Calu3 (cell line): ENCODE results near the gene FBXL19. TPM values are rescaled to one million over a fixed set of nuclear protein-coding genes. Genes with fewer than 3 reads are reported as not detected.

Experiments
- BruUV-seq: library from RNA; stranded (reverse); fragments of 400-500 nt; replicated peaks from 2 replicates; lab custom pipeline; 2021; lab: Mats Ljungman, UMichigan
- CTCF ChIA-PET: fragments of 300-600 bp; sonication (Branson Sonifier 250); formaldehyde crosslinking; loops from one replicate; lab custom pipeline; 2022; ENCODE audit warnings: antibody characterized with exemption; lab: Charles Lee
- DNase-seq: peaks from one replicate; pipeline ENCODE4 v3.0.0; 2022
- H3K27ac Mint-ChIP-seq: one replicate; pipeline ENCODE4 v1.8.0; 2022; ENCODE audit warnings: mixed read lengths; ENCODE audit not compliant: unreplicated experiment
- H3K27me3 Mint-ChIP-seq: one replicate; pipeline ENCODE4 v1.8.0; 2022; ENCODE audit warnings: mixed read lengths; ENCODE audit not compliant: unreplicated experiment
- H3K36me3 Mint-ChIP-seq: one replicate; pipeline ENCODE4 v1.8.0; 2022; ENCODE audit warnings: mild to moderate bottlenecking, moderate library complexity, mixed read lengths; ENCODE audit not compliant: insufficient read depth, unreplicated experiment
- H3K4me1 Mint-ChIP-seq: one replicate; pipeline ENCODE4 v1.8.0; 2022; ENCODE audit warnings: mild to moderate bottlenecking, low read depth, mixed read lengths; ENCODE audit not compliant: unreplicated experiment
- H3K4me3 Mint-ChIP-seq: one replicate; pipeline ENCODE4 v1.8.0; 2022; ENCODE audit warnings: mild to moderate bottlenecking, low read depth, moderate library complexity, mixed read lengths; ENCODE audit not compliant: unreplicated experiment
- H3K9me3 Mint-ChIP-seq: one replicate; pipeline ENCODE4 v1.8.0; 2022; ENCODE audit warnings: low read depth, mixed read lengths; ENCODE audit not compliant: unreplicated experiment
- intact Hi-C: fragments of 100-400 bp; cut with micrococcal nuclease; formaldehyde crosslinking; loops from one replicate; pipeline ENCODE4 v1.10.0; 2022; ENCODE audit not compliant: unreplicated experiment
- total RNA-seq: library from RNA; stranded (reverse); gene quantifications from 2 replicates; pipeline ENCODE4 v1.2.3, GENCODE V29; 2022
- TF ChIP-seq, protein P1 (sequence below): fragments of 200-600 bp; IDR thresholded peaks from one replicate; pipeline ENCODE4 v1.8.0; 2022; ENCODE audit warnings: antibody characterized with exemption; ENCODE audit not compliant: unreplicated experiment

FBXL19 gene
- total RNA-seq, 1 experiment from 2014 or later: 43.2 TPM

GRCh38 chr16:30992276-30992780 lies 69.0 kb downstream of the FBXL19 start:
- Mint-ChIP-seq H3K4me3 (no peak overlapping the region), H3K9me3 (no peaks in the 10 kb centered on the region), H3K4me1 (peaks cover 9% of the 10 kb centered on the region), H3K36me3 (peaks cover 20% of the 10 kb centered on the region), H3K27ac (no peak overlapping the region), H3K27me3 (no peaks in the 10 kb centered on the region)
- no peak for DNase-seq
- BruUV-seq: no TSS peak
- TF ChIP-seq, protein P1, sequence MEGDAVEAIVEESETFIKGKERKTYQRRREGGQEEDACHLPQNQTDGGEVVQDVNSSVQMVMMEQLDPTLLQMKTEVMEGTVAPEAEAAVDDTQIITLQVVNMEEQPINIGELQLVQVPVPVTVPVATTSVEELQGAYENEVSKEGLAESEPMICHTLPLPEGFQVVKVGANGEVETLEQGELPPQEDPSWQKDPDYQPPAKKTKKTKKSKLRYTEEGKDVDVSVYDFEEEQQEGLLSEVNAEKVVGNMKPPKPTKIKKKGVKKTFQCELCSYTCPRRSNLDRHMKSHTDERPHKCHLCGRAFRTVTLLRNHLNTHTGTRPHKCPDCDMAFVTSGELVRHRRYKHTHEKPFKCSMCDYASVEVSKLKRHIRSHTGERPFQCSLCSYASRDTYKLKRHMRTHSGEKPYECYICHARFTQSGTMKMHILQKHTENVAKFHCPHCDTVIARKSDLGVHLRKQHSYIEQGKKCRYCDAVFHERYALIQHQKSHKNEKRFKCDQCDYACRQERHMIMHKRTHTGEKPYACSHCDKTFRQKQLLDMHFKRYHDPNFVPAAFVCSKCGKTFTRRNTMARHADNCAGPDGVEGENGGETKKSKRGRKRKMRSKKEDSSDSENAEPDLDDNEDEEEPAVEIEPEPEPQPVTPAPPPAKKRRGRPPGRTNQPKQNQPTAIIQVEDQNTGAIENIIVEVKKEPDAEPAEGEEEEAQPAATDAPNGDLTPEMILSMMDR: no peak
- CTCF ChIA-PET: no interaction called here
- intact Hi-C loops: no loop called here

DNA sequence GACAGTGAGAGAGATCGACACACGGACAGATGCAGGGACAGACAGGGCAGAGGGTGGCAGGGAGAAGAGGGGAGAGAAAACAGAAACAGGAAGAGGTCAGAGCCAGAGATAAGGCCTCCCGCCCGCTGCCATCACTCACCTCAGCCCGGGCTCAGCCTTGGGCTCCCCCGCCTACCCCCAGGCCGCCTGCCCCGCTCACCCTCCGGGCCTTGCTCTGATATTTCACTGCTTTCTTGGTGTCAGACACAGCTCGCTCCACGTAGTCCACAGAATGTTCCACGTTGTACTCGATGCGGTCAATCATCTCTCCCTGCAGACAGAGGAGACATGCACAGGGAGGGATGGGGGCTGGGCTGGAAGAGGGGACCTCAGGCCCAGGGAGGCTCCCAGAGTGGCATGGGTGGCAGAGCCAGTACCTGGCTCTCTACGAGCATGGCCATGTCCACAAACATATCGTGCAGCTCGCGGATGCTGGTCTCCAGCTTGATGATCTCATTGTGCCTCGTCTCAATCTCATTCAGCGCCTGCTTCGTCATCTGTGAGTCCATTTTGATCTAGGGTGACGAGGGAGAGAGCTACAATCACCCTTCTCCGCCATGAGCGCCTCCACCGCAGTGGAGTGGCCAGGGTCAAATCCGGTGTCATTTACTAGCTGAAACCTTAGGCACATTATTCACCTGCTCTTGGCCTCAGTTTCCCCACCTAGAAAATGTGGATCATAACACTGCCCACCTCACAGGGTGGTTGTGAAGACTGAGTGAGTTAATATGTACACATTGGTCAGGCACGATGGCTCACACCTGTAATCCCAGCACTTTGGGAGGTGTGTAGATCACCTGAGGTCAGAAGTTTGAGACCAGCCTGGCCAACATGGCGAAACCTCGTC lies 69.8 kb downstream of the FBXL19 start:
- no peak overlapping the region for H3K4me3 Mint-ChIP-seq
- TF ChIP-seq, protein P1: no peak
- BruUV-seq: no TSS peak
- no peaks in the 10 kb centered on the region for H3K9me3 Mint-ChIP-seq
- CTCF ChIA-PET: interaction anchor here (0.6 to 1.1 kb wide), 2 partner anchors 8 to 9 kb away, joined by 3 to 6 read pairs; partner anchors contain the start of gene HSD3B7
- peaks cover 19% of the 10 kb centered on the region for H3K36me3 Mint-ChIP-seq
- H3K27ac Mint-ChIP-seq: no peak overlapping the region
- H3K4me1 Mint-ChIP-seq: peaks cover 15% of the 10 kb centered on the region
- intact Hi-C loops: no loop called here
- no peak for DNase-seq
- no peaks in the 10 kb centered on the region for H3K27me3 Mint-ChIP-seq

DNA sequence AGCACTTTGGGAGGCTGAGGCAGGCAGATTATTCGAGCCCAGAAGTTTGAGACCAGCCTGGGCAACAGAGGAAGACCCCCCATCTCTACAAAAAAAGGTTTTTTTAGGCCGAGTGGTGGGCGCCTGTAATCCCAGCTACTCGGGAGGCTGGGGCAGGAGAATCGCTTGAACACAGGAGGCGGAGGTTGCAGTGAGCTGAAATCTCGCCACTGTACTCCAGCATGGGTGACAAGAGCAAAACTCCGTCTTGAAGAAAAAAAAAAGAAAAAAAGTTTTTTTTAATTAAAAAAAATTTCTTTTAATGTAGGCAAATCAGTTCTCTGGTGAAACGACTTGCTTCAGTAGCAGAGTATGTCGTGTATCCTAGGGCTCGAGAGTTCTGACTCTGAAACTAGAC lies 72.6 kb downstream of the FBXL19 start:
- H3K27me3 Mint-ChIP-seq: peaks cover 2% of the 10 kb centered on the region
- H3K4me1 Mint-ChIP-seq: peaks cover 20% of the 10 kb centered on the region
- peaks cover 16% of the 10 kb centered on the region for H3K36me3 Mint-ChIP-seq
- CTCF ChIA-PET: no interaction called here
- no peaks in the 10 kb centered on the region for H3K9me3 Mint-ChIP-seq
- TF ChIP-seq, protein P1: no peak
- DNase-seq: no peak
- peak overlapping the region; percentile 11 for H3K27ac Mint-ChIP-seq
- H3K4me3 Mint-ChIP-seq: peak overlapping the region; percentile 74
- intact Hi-C loops: no loop called here
- no TSS peak for BruUV-seq

DNA sequence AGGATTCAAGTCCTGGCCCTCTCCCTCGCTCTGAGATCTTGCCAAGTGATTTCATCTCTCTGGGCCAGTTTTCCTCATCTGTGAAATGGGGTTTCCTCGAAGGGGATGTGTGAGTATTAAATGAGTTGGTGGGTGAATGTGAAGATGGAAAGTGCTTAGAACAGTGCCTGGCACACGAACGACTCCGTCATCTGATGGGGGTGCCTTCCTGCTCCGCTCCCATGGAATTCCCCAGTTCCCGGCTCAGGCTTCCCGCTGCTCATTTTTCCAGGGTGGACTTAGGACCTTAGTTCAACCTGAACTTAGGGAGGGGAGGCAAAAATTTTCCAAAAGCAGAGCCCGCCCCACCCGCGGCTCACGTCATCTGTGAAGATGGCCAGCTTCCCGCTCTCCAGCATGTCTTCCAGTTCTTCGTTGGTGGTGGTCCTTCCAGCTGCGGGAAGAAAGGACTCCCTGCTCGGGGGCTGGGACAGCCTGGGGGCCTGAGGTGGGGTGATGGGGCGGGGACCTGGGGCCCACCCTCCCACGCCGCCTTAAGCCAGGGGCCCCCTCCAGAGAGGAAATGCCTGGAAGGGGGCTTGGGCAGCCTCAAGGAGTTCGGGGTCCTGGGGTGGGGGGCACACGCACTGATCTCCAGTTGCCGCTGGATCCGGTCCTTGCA lies 73.1 kb downstream of the FBXL19 start:
- BruUV-seq: TSS peak; percentile 77
- peaks cover 20% of the 10 kb centered on the region for H3K4me1 Mint-ChIP-seq
- CTCF ChIA-PET: interaction anchor here (0.7 to 1.0 kb wide), 2 partner anchors 78 to 147 kb away, joined by 4 read pairs; partner anchors contain the start of genes ZNF646 and ZNF668
- peaks cover 16% of the 10 kb centered on the region for H3K36me3 Mint-ChIP-seq
- H3K9me3 Mint-ChIP-seq: no peaks in the 10 kb centered on the region
- H3K4me3 Mint-ChIP-seq: peak overlapping the region; percentile 74
- DNase-seq: no peak
- TF ChIP-seq, protein P1: no peak
- peak overlapping the region; percentile 11 for H3K27ac Mint-ChIP-seq
- intact Hi-C loops: no loop called here
- peaks cover 8% of the 10 kb centered on the region for H3K27me3 Mint-ChIP-seq
